Keratinocyte (primary cell): ENCODE measurements around the gene CROT. TPM values are rescaled to one million over a fixed set of nuclear protein-coding genes. Genes with fewer than 3 reads are reported as not detected.

Source experiments
- DNase-seq: peaks from one replicate; pipeline ENCODE4 v3.0.0-alpha.2; 2011; ENCODE audit warnings: low read depth, missing footprints, low spot score
- FAIRE-seq: peaks from 2 replicates; lab custom pipeline; 2011; peaks lifted over from hg19 to GRCh38; lab: Jason Lieb, UNC
- H2AFZ ChIP-seq: 2 replicates; pipeline ENCODE4 v1.6.0; 2012; ENCODE audit warnings: low read length, control low read depth, inconsistent platforms; ENCODE audit not compliant: control insufficient read depth
- H3K27ac ChIP-seq: 2 replicates; pipeline ENCODE4 v1.5.1; 2011; ENCODE audit warnings: low read length; ENCODE audit not compliant: control insufficient read depth, insufficient read depth
- H3K27me3 ChIP-seq: 3 replicates; pipeline ENCODE4 v1.6.0; 2011; ENCODE audit warnings: low read length; ENCODE audit not compliant: control insufficient read depth, insufficient read depth; ENCODE audit errors: extremely low read depth
- H3K36me3 ChIP-seq, 2 experiments: 2 replicates in 1 of 2; 3 replicates in 1 of 2; pipeline ENCODE4 v1.5.1; 2011; ENCODE audit warnings: low read length in 2 of 2, mild to moderate bottlenecking in 1 of 2; ENCODE audit not compliant: control insufficient read depth in 2 of 2, insufficient read depth in 2 of 2; ENCODE audit errors: extremely low read depth in 1 of 2
- H3K4me1 ChIP-seq: 3 replicates; pipeline ENCODE4 v1.5.1; 2011; ENCODE audit warnings: low read length; ENCODE audit not compliant: control insufficient read depth, insufficient read depth; ENCODE audit errors: extremely low read depth
- H3K4me2 ChIP-seq: 3 replicates; pipeline ENCODE4 v1.6.0; 2011; ENCODE audit warnings: low read depth, low read length; ENCODE audit not compliant: control insufficient read depth, insufficient read depth; ENCODE audit errors: extremely low read depth
- H3K4me3 ChIP-seq, 3 experiments: fragments of 200-600 bp in 1 of 3; sonication (generic) in 1 of 3; 2 replicates in 2 of 3; 3 replicates in 1 of 3; pipeline ENCODE4 v1.5.1; 2011 to 2016; ENCODE audit warnings: low read length in 3 of 3, mild to moderate bottlenecking in 3 of 3, control low read depth in 2 of 3, inconsistent platforms in 1 of 3, low read depth in 1 of 3, mixed read lengths in 1 of 3, mixed run types in 1 of 3, moderate library complexity in 1 of 3; ENCODE audit not compliant: control insufficient read depth in 2 of 3, insufficient read depth in 2 of 3; ENCODE audit errors: extremely low read depth in 1 of 3
- H3K79me2 ChIP-seq: 2 replicates; pipeline ENCODE4 v1.6.0; 2012; ENCODE audit warnings: low read length; ENCODE audit not compliant: control insufficient read depth, insufficient read depth
- H3K9ac ChIP-seq: 3 replicates; pipeline ENCODE4 v1.6.0; 2011; ENCODE audit warnings: low read length; ENCODE audit not compliant: control insufficient read depth, insufficient read depth; ENCODE audit errors: extremely low read depth
- H3K9me1 ChIP-seq: 3 replicates; pipeline ENCODE4 v1.6.0; 2011; ENCODE audit warnings: low read length; ENCODE audit not compliant: control insufficient read depth, insufficient read depth; ENCODE audit errors: extremely low read depth
- H3K9me3 ChIP-seq: 2 replicates; pipeline ENCODE4 v1.5.1; 2012; ENCODE audit warnings: low read depth, low read length; ENCODE audit not compliant: control insufficient read depth
- H4K20me1 ChIP-seq: 3 replicates; pipeline ENCODE4 v1.6.0; 2011; ENCODE audit warnings: low read length; ENCODE audit not compliant: control insufficient read depth, insufficient read depth; ENCODE audit errors: extremely low read depth
- CTCF ChIP-seq, 3 experiments: IDR thresholded peaks in 1 of 3; conservative IDR thresholded peaks in 1 of 3; optimal IDR thresholded peaks in 1 of 3; 2 replicates in 2 of 3; 3 replicates in 1 of 3; pipeline versions ENCODE3 to v1.5.1; 2011; ENCODE audit warnings: low read length in 3 of 3, mild to moderate bottlenecking in 3 of 3, moderate library complexity in 2 of 3, control low read depth in 1 of 3, inconsistent platforms in 1 of 3; ENCODE audit not compliant: insufficient read depth in 2 of 3; ENCODE audit errors: extremely low read depth in 1 of 3
- EZH2 ChIP-seq: IDR thresholded peaks from one replicate; pipeline ENCODE4 v1.6.1; 2012; ENCODE audit warnings: inconsistent platforms, mild to moderate bottlenecking, low read length, moderate library complexity
- dilution Hi-C: fragments of 300-500 bp; cut with MboI; formaldehyde crosslinking; loops from one replicate; pipeline ENCODE4 v1.7.0; 2020; ENCODE audit warnings: low sequenced_read_pairs; ENCODE audit not compliant: extremely low pct_ligation_motif_present
- polyA plus RNA-seq, 5 experiments: library from polyadenylated mRNA; depleted of rRNA in 3 of 5; stranded (reverse) in 3 of 5; stranded (forward) in 1 of 5; unstranded in 1 of 5; fragments of >200 nt; gene quantifications; 1 replicate in 1 of 5; 2 replicates in 3 of 5; 3 replicates in 1 of 5; pipeline versions ENCODE4 v1.2.1 to v1.2.3, GENCODE V29; 2011 to 2012; ENCODE audit warnings: missing spikeins in 2 of 5, low read depth in 1 of 5, low replicate concordance in 1 of 5
- small RNA-seq, 3 experiments: library from RNA; depleted of rRNA; stranded (forward); fragments of <200 nt; gene quantifications; one replicate each; pipeline ENCODE3, GENCODE V24; 2012; ENCODE audit warnings: low read depth in 3 of 3, low replicate concordance in 1 of 3; ENCODE audit not compliant: insufficient read length in 3 of 3

Gene CROT
- polyA plus RNA-seq, 1 donor (not counting 4 experiments of a cell fraction or from before 2014, with no cell fraction given): 22.3 TPM

DNA sequence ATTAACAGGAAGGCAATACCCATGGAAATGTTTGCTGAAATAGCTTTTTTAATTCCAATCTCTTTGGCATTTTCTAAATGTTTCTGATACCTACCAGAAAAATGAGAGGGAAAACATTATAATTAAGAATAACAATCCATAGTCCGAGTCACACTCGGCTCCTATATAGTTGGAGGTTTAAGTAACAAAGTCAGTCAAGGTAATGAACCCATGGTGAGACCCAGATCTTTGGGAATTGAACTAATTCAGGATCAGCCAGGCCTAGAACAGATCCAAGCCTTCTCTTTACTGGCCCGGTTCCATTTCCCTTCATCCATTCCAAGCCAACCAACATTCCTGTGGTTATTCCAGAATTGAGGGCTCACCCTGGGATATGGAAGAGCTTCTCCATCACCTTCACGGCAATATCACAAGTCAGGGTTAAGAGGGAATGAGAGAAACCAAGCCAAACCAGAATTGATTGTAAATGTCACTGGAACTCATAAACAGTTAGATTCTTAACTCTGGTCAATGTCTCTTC, 101.7 kb downstream of the CROT start:
- Histone ChIP-seq H3K9me1 (no peaks in the 10 kb centered on the region), H3K9ac (no peak overlapping the region), H3K4me2 (no peak overlapping the region), H3K4me3 (no peak overlapping the region), H3K27me3 (no peaks in the 10 kb centered on the region), H2AFZ (no peak overlapping the region), H3K27ac (no peak overlapping the region), H3K4me1 (no peaks in the 10 kb centered on the region), H3K79me2 (no peaks in the 10 kb centered on the region), H3K36me3 (no peaks in the 10 kb centered on the region), H3K9me3 (no peaks in the 10 kb centered on the region), H4K20me1 (no peaks in the 10 kb centered on the region)
- no peak for TF ChIP-seq EZH2
- no peak for TF ChIP-seq CTCF (optimal IDR thresholded peaks at IDR 0.05 in 1 of 3, IDR thresholded peaks at IDR 0.05 in 1 of 3, conservative IDR thresholded peaks at IDR 0.05 in 1 of 3; ENCODE audit: extremely low read depth in 1 of 3, insufficient read depth in 2 of 3, low read length in 3 of 3)
- dilution Hi-C loops: no loop called here
- FAIRE-seq (no peak), DNase-seq (no peak)

DNA sequence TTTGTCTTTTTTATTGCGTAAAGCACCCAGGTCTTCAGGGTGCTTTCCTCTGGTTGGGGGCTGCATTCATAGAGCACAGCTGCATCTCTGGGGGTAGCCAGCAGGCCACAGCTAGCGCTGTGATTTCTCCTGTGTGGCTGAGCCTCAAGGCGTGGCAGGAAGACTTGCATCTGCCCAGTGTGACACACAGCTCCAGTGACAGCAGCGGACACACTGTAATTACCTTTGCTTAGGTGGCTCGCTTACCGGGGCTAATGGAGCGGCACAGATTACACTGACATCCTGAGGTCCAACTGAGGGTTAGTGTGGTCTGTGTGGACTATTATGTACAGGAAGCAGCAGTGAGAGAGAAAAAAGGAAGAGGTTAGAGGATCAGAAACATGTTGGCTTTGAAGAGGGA, 102.9 kb downstream of the CROT start:
- H3K4me1 ChIP-seq: no peaks in the 10 kb centered on the region
- no peak overlapping the region for H2AFZ ChIP-seq
- no peak overlapping the region for H3K27ac ChIP-seq
- TF ChIP-seq EZH2 (no peak), CTCF (optimal IDR thresholded peaks at IDR 0.05 in 1 of 3, IDR thresholded peaks at IDR 0.05 in 1 of 3, conservative IDR thresholded peaks at IDR 0.05 in 1 of 3; ENCODE audit: extremely low read depth in 1 of 3, insufficient read depth in 2 of 3, low read length in 3 of 3) (no peak)
- H3K9me3 ChIP-seq: no peaks in the 10 kb centered on the region
- no peak overlapping the region for H3K9ac ChIP-seq
- H3K4me2 ChIP-seq: no peak overlapping the region
- H3K36me3 ChIP-seq: no peaks in the 10 kb centered on the region
- no peaks in the 10 kb centered on the region for H3K9me1 ChIP-seq
- DNase-seq (no peak), FAIRE-seq (no peak)
- dilution Hi-C loops: no loop called here
- H4K20me1 ChIP-seq: no peaks in the 10 kb centered on the region
- no peaks in the 10 kb centered on the region for H3K27me3 ChIP-seq
- H3K79me2 ChIP-seq: no peaks in the 10 kb centered on the region
- H3K4me3 ChIP-seq: no peak overlapping the region

Small RNA genes lying within 50 kb of the gene (small RNA-seq; reads per million reads assigned to genes)
- 0 reads per million in 3 experiments for gene RF02195
- gene RF02196: 0 reads per million in 3 experiments

Other genes starting within 250 kb of the CROT start
- 44.7 to 98.4 TPM (median 87.5 TPM) in 3 replicates for gene DMTF1, start 193.2 kb upstream of the CROT start, polyA plus RNA-seq
- gene TMEM243, start 125.9 kb upstream of the CROT start, polyA plus RNA-seq: 13.3 to 30.6 TPM (median 16.2 TPM) in 3 replicates
- not detected in 3 replicates for gene ABCB4, start 130.0 kb downstream of the CROT start, polyA plus RNA-seq